ENCODE measurements around the gene NEUROD2.

DNA sequence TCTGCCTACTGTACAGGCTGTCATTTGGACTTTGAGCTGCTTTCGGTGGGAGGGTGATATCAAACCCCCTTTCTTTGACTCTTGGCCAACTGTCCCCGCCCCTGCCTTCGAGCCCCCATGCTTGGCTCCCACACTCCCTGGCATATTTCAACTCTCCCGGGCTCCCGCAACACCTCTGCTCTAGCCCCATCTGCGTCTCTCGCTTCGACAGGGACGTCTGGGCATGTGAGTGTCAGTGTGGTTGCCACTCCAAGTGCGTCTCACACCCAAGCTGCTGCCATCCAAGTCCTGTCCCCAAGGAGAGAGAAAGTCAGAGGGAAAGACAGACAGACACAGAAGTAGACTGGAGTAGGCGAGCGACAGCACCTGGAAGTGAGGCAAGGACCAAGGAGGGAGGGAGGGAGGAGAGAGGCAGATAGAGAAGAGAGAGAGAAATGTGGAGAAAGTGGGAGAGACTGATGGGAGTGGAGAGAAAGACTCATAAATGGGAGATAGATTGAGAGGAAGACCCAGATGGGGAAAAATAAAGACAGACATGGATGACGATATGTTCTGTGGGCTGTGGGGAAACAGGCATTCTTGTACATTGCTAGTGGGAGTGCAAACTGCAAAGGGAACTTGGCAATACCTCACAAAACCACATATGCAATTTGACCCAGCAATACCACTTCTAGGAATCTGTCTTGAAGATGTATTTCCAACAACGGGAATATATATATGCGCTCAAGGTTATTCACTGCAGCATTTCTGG is 41.1 kb upstream of the NEUROD2 start:
- TF ChIP-seq, protein P1, sequence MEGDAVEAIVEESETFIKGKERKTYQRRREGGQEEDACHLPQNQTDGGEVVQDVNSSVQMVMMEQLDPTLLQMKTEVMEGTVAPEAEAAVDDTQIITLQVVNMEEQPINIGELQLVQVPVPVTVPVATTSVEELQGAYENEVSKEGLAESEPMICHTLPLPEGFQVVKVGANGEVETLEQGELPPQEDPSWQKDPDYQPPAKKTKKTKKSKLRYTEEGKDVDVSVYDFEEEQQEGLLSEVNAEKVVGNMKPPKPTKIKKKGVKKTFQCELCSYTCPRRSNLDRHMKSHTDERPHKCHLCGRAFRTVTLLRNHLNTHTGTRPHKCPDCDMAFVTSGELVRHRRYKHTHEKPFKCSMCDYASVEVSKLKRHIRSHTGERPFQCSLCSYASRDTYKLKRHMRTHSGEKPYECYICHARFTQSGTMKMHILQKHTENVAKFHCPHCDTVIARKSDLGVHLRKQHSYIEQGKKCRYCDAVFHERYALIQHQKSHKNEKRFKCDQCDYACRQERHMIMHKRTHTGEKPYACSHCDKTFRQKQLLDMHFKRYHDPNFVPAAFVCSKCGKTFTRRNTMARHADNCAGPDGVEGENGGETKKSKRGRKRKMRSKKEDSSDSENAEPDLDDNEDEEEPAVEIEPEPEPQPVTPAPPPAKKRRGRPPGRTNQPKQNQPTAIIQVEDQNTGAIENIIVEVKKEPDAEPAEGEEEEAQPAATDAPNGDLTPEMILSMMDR (conservative IDR thresholded peaks at IDR 0.05; ENCODE audit: low read depth in 2 of 2): no peak
- no peak for TF ChIP-seq JUNB (IDR thresholded peaks at IDR 0.05; ENCODE audit: unreplicated experiment)
- no peak for TF ChIP-seq EZH2 (IDR thresholded peaks at IDR 0.05; ENCODE audit: low read depth, unreplicated experiment)
- no peak for TF ChIP-seq POLR2AphosphoS5 (IDR thresholded peaks at IDR 0.05; ENCODE audit: low read depth)
- TF ChIP-seq, protein P2, sequence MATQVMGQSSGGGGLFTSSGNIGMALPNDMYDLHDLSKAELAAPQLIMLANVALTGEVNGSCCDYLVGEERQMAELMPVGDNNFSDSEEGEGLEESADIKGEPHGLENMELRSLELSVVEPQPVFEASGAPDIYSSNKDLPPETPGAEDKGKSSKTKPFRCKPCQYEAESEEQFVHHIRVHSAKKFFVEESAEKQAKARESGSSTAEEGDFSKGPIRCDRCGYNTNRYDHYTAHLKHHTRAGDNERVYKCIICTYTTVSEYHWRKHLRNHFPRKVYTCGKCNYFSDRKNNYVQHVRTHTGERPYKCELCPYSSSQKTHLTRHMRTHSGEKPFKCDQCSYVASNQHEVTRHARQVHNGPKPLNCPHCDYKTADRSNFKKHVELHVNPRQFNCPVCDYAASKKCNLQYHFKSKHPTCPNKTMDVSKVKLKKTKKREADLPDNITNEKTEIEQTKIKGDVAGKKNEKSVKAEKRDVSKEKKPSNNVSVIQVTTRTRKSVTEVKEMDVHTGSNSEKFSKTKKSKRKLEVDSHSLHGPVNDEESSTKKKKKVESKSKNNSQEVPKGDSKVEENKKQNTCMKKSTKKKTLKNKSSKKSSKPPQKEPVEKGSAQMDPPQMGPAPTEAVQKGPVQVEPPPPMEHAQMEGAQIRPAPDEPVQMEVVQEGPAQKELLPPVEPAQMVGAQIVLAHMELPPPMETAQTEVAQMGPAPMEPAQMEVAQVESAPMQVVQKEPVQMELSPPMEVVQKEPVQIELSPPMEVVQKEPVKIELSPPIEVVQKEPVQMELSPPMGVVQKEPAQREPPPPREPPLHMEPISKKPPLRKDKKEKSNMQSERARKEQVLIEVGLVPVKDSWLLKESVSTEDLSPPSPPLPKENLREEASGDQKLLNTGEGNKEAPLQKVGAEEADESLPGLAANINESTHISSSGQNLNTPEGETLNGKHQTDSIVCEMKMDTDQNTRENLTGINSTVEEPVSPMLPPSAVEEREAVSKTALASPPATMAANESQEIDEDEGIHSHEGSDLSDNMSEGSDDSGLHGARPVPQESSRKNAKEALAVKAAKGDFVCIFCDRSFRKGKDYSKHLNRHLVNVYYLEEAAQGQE (IDR thresholded peaks at IDR 0.05; ENCODE audit: unreplicated experiment): no peak
- no peak for TF ChIP-seq ZNF114 (CRISPR knock-in tag; IDR thresholded peaks at IDR 0.05)
- no peak for TF ChIP-seq CREB1 (CRISPR knock-in tag; IDR thresholded peaks at IDR 0.05; ENCODE audit: low read depth)
- TF ChIP-seq EZH2phosphoT487 (IDR thresholded peaks at IDR 0.05; ENCODE audit: unreplicated experiment): no peak
